Stimulated activated CD4-positive, alpha-beta T cell treated with anti-CD3 and anti-CD28 coated beads, Interleukin-12 subunit alpha, Interleukin-12 subunit beta, amount 100 ng/mL, for 24 hours (primary cell): ENCODE data around the gene RAI1.

Experiments used
- DNase-seq, 2 experiments: peaks; one replicate each; pipeline ENCODE4 v3.0.0-alpha.2; 2020; ENCODE audit warnings: low read depth in 2 of 2

The RAI1 gene

GRCh38 chr17:17749025-17749772, 67.9 kb downstream of the RAI1 start:
- no peak for DNase-seq

- DNase-seq: peak; percentile 16 to 29
These were observed 68.7 kb downstream of the RAI1 start for GRCh38 chr17:17749921-17750320.

- DNase-seq: peak; percentile 6 to 9
These were observed 69.6 kb downstream of the RAI1 start for GRCh38 chr17:17750881-17751280.

- peak in 1 of 2 experiments; percentile 13 for DNase-seq
These were observed 70.3 kb downstream of the RAI1 start for GRCh38 chr17:17751489-17752088.

GRCh38 chr17:17752089-17752820, 71.0 kb downstream of the RAI1 start:
- DNase-seq: peak; percentile 95

- no peak for DNase-seq
These were observed 71.6 kb downstream of the RAI1 start for GRCh38 chr17:17752821-17753321.

GRCh38 chr17:17754719-17755686, 73.7 kb downstream of the RAI1 start:
- no peak for DNase-seq

GRCh38 chr17:17755715-17756114, 74.5 kb downstream of the RAI1 start:
- DNase-seq: no peak

GRCh38 chr17:17757391-17757791, 76.1 kb downstream of the RAI1 start:
- no peak for DNase-seq

GRCh38 chr17:17757956-17758845, 76.9 kb downstream of the RAI1 start:
- no peak for DNase-seq

GRCh38 chr17:17758941-17759563, 77.8 kb downstream of the RAI1 start:
- DNase-seq: no peak

GRCh38 chr17:17760350-17760749, 79.1 kb downstream of the RAI1 start:
- no peak for DNase-seq

- no peak for DNase-seq
These were observed 79.8 kb downstream of the RAI1 start for GRCh38 chr17:17760872-17761550.

GRCh38 chr17:17761894-17762743, 80.9 kb downstream of the RAI1 start:
- DNase-seq: no peak

GRCh38 chr17:17762744-17763105, 81.5 kb downstream of the RAI1 start:
- no peak for DNase-seq

GRCh38 chr17:17763136-17763535, 81.9 kb downstream of the RAI1 start:
- no peak for DNase-seq

- DNase-seq: no peak
These were observed 82.5 kb downstream of the RAI1 start for GRCh38 chr17:17763734-17764133.

GRCh38 chr17:17765359-17766076, 84.3 kb downstream of the RAI1 start:
- no peak for DNase-seq
